Gastroesophageal sphincter (tissue), 4 donors: ENCODE data around the gene ARRDC1. TPM values are rescaled to one million over a fixed set of nuclear protein-coding genes. Genes with fewer than 3 reads are reported as not detected.
A peak's percentile ranks its signal among the peaks of the same experiment; 100 is the strongest.

Source experiments
- ATAC-seq: fragments of 150-250 bp; one replicate; pipeline ENCODE4 v1.9.1; 2016; ENCODE audit warnings: mild to moderate bottlenecking, moderate library complexity
- H3K27ac ChIP-seq, 4 donors: fragments of 200-600 bp; sonication (generic) in 3 of 4; 1 replicate in 3 of 4; 2 replicates in 1 of 4; pipeline ENCODE4 v1.5.1; 2016 to 2019
- H3K27me3 ChIP-seq: fragments of 200-600 bp; sonication (generic); one replicate; pipeline ENCODE4 v1.5.1; 2019
- H3K36me3 ChIP-seq, 2 donors: fragments of 200-600 bp; sonication (generic); one replicate each; pipeline ENCODE4 v1.5.1; 2019; ENCODE audit warnings: control low read depth in 1 of 2
- H3K4me1 ChIP-seq, 3 donors: fragments of 200-600 bp; sonication (generic); 1 replicate in 2 of 3; 2 replicates in 1 of 3; pipeline ENCODE4 v1.5.1; 2016 to 2019; ENCODE audit warnings: control low read depth in 2 of 3
- H3K4me3 ChIP-seq, 2 donors: fragments of 200-600 bp; sonication (generic); one replicate each; pipeline ENCODE4 v1.5.1; 2019; ENCODE audit warnings: mild to moderate bottlenecking in 1 of 2, moderate library complexity in 1 of 2
- H3K9me3 ChIP-seq, 3 donors: fragments of 200-600 bp; sonication (generic); one replicate each; pipeline ENCODE4 v1.5.1; 2017 to 2019; ENCODE audit warnings: control low read depth in 2 of 3
- EP300 ChIP-seq: sonication (generic); formaldehyde crosslinking; IDR thresholded peaks from one replicate; pipeline ENCODE4 v1.6.1; 2017; ENCODE audit warnings: antibody characterized with exemption, mild to moderate bottlenecking
- POLR2A ChIP-seq, 2 donors: fragments of 450-650 bp; IDR thresholded peaks; one replicate each; pipeline ENCODE4 v1.6.1; 2017; ENCODE audit warnings: antibody characterized with exemption in 2 of 2, mild to moderate bottlenecking in 2 of 2, moderate library complexity in 1 of 2
- POLR2AphosphoS5 ChIP-seq: sonication (generic); formaldehyde crosslinking; IDR thresholded peaks from one replicate; pipeline ENCODE4 v1.6.1; 2017; ENCODE audit warnings: antibody characterized with exemption
- WGBS, 2 donors: methylation state at CpG; one replicate each; pipeline ENCODE4 v1.1.5; 2018; ENCODE audit warnings: low coverage in 1 of 2; 5-methylcytosine and 5-hydroxymethylcytosine counted together
- total RNA-seq, 4 donors: library from RNA; depleted of rRNA; stranded (reverse); fragments of >200 nt; gene quantifications; one replicate each; pipeline ENCODE4 v1.1.0, GENCODE V29; 2016
- TF ChIP-seq, protein P1 (sequence below), 4 experiments: fragments of 200-600 bp in 2 of 4; fragments of 450-650 bp in 2 of 4; sonication (generic) in 1 of 4; IDR thresholded peaks; one replicate each; pipeline ENCODE4 v1.5.1; 2017 to 2019; ENCODE audit warnings: antibody characterized with exemption in 4 of 4, mild to moderate bottlenecking in 2 of 4, moderate library complexity in 2 of 4

Gene ARRDC1
- total RNA-seq, 4 donors from 2014 or later = 16.0 to 25.1 (median 21.9) TPM

DNA sequence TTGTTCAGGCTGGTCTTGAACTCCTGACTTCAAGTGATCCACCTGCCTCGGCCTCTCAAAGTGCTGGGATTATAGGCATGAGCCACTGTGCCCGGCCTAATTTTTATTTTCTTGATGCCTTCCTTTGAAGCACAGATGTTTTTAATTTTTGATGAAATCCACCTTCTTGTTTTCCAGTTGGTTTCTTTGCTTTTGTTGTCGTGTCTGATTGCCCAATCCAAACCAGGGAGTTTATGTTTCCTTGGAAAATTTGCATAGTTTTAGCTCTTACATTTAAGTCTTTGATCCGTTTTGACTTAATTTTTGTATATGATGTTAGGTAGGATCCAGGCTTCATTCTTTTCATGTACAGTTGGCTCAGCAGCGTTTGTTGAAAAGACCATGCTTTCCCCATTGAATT is 28.5 kb downstream of the ARRDC1 start:
- no peak for ATAC-seq
- 92% methylated on average over 5 of the region's 5 CpGs; no CpG with 5 or more reads in 1 of the 2 donors for WGBS, 2 donors
- TF ChIP-seq POLR2A (IDR thresholded peaks at IDR 0.05) (no peak), EP300 (no peak), POLR2AphosphoS5 (no peak)
- TF ChIP-seq, protein P1, sequence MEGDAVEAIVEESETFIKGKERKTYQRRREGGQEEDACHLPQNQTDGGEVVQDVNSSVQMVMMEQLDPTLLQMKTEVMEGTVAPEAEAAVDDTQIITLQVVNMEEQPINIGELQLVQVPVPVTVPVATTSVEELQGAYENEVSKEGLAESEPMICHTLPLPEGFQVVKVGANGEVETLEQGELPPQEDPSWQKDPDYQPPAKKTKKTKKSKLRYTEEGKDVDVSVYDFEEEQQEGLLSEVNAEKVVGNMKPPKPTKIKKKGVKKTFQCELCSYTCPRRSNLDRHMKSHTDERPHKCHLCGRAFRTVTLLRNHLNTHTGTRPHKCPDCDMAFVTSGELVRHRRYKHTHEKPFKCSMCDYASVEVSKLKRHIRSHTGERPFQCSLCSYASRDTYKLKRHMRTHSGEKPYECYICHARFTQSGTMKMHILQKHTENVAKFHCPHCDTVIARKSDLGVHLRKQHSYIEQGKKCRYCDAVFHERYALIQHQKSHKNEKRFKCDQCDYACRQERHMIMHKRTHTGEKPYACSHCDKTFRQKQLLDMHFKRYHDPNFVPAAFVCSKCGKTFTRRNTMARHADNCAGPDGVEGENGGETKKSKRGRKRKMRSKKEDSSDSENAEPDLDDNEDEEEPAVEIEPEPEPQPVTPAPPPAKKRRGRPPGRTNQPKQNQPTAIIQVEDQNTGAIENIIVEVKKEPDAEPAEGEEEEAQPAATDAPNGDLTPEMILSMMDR (IDR thresholded peaks at IDR 0.05) = no peak
- Histone ChIP-seq H3K9me3 (no peaks in the 10 kb centered on the region), H3K27ac (no peak overlapping the region), H3K27me3 (no peaks in the 10 kb centered on the region), H3K36me3 (no peaks in the 10 kb centered on the region), H3K4me3 (no peak overlapping the region), H3K4me1 (peaks cover 0 to 49% (median 18%) of the 10 kb centered on the region in 3 donors)

DNA sequence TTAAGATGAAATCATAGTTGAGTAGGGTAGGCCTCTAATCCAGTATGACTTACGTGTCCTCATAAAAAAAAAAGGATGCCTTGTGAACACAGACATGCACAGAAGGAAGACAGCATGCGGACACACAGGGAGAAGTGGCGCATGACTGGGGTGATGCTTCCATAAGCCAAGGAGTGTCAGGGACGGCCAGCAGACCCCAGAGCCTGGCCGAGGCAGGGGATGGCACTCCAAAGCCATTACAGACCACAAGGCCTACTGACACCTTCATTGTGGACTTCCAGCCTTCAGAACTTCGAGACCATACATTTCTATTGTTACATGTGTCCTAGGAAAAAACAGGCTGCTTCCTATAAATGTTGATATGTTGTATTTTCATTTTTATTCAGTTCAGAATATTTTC is 33.2 kb downstream of the ARRDC1 start:
- no peak for TF ChIP-seq EP300
- no peak for TF ChIP-seq POLR2A (IDR thresholded peaks at IDR 0.05)
- TF ChIP-seq, protein P1 (IDR thresholded peaks at IDR 0.05) = no peak
- no peak for TF ChIP-seq POLR2AphosphoS5
- Histone ChIP-seq H3K27ac (no peak overlapping the region), H3K9me3 (no peaks in the 10 kb centered on the region), H3K4me1 (peaks cover 0 to 18% (median 0%) of the 10 kb centered on the region in 3 donors), H3K36me3 (peaks cover 0 to 11% of the 10 kb centered on the region in 2 donors), H3K4me3 (no peak overlapping the region), H3K27me3 (no peaks in the 10 kb centered on the region)
- ATAC-seq = no peak
- 90 to 92% methylated on average over 5 to 6 of the region's 6 CpGs for WGBS, 2 donors

DNA sequence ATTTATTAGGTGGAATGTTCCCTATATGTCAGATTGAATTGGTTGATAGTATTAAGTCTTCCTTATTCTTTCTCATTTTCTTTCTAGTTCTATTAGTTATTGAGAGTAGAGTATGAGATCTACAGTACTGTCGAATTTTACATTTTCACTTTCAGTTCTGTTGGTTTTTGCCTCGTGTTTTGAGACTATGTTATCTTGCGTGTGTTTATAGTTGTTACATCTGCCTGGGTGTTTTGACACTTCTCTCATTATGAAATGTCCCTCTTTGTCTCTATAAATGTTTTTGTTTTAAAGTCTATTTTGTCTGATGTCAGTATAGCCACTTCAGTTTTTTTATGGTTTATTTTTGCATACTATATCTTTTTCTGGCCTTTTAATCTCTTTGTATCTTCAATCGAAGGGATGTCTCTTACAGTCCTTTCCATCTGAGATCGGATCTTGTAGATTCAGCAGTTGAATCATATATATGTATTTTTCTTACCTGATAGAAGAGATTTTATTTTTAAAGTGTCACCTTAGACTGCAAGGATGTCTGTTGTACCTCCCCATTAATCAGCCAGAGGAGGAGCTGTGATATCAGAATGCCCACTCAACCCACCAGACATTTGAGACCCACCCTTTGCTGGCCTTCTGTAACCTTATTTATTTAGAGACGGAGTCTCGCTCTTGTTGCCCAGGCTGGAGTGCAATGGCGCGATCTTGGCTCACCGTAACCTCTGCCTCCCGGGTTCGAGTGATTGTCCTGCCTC is 34.0 kb downstream of the ARRDC1 start:
- Histone ChIP-seq H3K4me1 (peaks cover 0 to 18% (median 0%) of the 10 kb centered on the region in 3 donors), H3K36me3 (peaks cover 0 to 17% of the 10 kb centered on the region in 2 donors), H3K27ac (no peak overlapping the region), H3K27me3 (no peaks in the 10 kb centered on the region), H3K4me3 (peak overlapping the region in 1 of 2 donors; percentile 4), H3K9me3 (no peaks in the 10 kb centered on the region)
- WGBS, 2 donors = 36 to 79% methylated on average over 4 to 12 of the region's 12 CpGs
- ATAC-seq = no peak
- TF ChIP-seq EP300 (no peak), POLR2A (IDR thresholded peaks at IDR 0.05) (no peak), POLR2AphosphoS5 (no peak)
- TF ChIP-seq, protein P1 (IDR thresholded peaks at IDR 0.05) = no peak

DNA sequence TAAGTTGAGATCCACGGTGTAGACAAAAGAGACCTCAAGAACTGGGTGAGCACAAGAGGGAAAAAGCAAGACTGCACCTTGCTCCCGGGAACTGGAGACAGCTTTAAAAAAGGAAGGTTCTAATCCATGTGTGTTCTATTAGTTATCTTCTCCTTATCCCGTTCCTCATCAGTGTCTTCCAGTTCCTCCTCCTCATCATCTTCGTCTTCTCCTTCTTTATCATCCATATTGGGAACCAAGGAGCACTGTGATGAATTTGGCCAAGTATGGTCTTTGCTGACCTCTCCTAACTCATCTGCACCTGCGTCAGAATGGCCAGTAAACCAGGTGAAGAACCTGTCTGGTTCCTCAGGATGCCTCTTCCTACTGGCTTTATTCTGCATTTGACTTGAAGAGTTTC is 35.4 kb downstream of the ARRDC1 start:
- no peak for ATAC-seq
- WGBS, 2 donors = 94 to 98% methylated on average over 4 to 5 of the region's 5 CpGs
- H3K4me3 ChIP-seq = no peak overlapping the region
- H3K9me3 ChIP-seq = no peaks in the 10 kb centered on the region
- peaks cover 0 to 17% of the 10 kb centered on the region in 2 donors for H3K36me3 ChIP-seq
- peaks cover 0 to 20% (median 0%) of the 10 kb centered on the region in 3 donors for H3K4me1 ChIP-seq
- TF ChIP-seq POLR2A (IDR thresholded peaks at IDR 0.05) (no peak), EP300 (no peak), POLR2AphosphoS5 (no peak)
- TF ChIP-seq, protein P1 (IDR thresholded peaks at IDR 0.05) = no peak
- H3K27ac ChIP-seq = no peak overlapping the region
- no peaks in the 10 kb centered on the region for H3K27me3 ChIP-seq

DNA sequence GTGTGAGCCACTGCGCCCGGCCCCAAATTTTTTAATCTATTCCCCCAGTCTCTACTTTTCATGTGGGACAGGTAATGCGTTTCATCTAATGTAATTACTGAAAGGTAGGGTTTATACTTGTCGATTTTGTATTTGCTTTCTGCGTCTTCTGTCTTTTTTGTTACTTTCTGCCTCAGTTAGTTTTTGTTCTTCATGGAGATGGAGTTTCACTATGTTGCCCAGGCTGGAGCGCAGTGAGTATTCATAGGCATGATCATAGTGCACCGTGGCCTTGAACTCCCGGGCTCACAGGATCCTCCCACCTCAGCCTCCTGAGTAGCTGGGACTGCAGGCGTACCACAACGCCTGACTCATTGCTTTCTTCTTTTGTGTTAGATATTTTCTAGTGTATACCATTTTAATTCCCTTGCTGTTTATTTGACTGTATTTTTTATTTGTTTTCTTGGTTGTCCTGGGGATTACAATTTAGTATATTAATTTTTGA is 36.7 kb downstream of the ARRDC1 start:
- no peak overlapping the region for H3K27ac ChIP-seq
- H3K27me3 ChIP-seq = no peaks in the 10 kb centered on the region
- H3K4me3 ChIP-seq = no peak overlapping the region
- H3K36me3 ChIP-seq = peaks cover 0 to 27% of the 10 kb centered on the region in 2 donors
- TF ChIP-seq EP300 = no peak
- ATAC-seq = no peak
- WGBS, 2 donors = 88 to 91% methylated on average over 4 to 10 of the region's 10 CpGs
- H3K9me3 ChIP-seq = no peaks in the 10 kb centered on the region
- H3K4me1 ChIP-seq = peaks cover 0 to 28% (median 0%) of the 10 kb centered on the region in 3 donors
